GM12872 (cell line): ENCODE measurements around the gene ODC1.

Source experiments
- CTCF ChIP-seq: IDR thresholded peaks from 3 replicates; pipeline ENCODE4 v1.5.1; 2011; ENCODE audit warnings: low read depth, mild to moderate bottlenecking, low read length, moderate library complexity; ENCODE audit not compliant: insufficient read depth

Gene ODC1

GRCh38 chr2:10490806-10491291 is 42.7 kb upstream of the ODC1 start:
- TF ChIP-seq CTCF: no peak

DNA sequence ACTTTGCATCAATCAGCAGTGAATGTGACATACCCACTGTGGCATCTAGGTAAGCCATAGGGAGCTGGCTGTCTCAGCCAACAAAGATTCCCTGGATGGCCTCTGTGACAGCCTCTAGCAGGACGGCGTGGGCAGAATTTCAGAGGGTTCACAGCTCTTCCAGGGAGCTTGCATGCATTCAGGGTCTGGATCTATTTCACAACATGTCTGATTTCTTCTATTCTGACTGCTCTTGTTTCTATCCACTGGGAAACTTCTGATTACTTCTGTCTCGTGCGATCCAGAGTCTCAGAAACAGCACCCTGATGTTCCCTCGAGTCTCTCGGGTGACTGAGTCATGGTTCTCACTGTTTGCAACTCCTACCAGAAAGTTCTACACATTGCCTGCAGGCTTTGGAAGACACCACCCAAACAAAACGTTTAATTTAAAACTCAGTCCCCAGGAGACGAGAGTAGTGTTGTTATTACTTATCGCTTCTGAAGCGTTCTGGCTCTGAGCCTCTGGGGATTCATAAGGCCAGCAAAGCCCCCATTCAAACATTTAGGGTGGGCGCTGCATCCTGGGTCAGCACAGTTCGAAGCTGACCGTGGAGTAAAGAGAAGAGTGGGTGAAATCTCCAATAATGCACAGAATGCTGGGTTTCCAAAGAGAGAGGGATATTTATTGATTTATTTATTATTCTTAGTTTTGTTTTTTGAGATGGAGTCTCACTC is 41.9 kb upstream of the ODC1 start:
- TF ChIP-seq CTCF: no peak

DNA sequence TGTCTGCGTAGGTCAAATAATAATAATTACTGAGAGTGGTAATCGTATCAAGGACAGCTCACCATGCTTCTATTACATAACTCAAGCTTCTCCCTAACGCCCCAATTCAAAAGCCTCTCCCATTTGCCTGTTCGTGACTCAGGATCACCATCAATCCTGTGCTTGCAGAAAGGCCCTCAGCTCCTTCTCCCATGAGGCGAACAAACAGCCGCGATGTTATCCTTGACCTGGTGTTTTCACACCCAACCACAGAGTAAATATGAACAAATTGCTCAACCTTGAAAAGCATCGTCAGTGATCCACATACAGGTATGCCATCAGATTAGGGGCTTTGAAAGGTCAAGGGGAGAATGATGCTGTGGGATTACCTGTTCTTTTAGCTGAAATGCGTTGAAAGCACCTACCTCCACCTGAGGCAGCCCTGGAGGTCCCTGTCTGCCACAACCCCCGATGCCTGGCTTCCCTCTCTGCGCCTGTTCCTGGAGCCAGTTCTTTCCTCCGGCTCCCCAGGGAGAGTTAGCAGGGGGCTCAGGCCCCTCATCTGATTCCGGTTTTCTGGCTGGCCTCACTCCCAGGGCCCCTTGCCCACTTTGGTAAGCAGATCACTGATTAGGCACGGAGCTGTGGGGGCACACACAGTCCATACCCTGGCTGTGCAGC is 39.1 kb upstream of the ODC1 start:
- TF ChIP-seq CTCF: no peak

DNA sequence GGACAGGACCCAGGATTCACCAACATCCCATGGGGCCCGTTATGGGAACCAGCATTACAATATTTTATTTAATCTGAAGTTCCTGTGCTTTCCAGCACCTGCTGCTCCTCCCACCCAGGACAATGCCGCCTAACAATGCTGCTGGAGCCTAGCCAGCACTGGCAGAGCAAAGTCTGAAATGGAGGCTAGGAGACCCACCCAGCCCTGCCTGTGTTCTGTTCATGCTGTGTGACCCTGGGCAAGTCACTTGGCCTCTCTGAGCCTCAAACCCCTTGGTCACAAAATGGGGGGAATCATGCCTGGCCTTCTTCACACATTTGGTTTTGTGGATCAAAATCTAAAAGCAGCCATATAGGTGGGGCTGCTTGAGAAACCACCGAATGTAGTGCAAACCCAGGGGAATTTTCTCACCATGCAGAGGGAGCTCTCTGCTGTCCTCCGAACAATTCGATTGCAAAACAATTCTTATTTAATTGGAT is 38.5 kb upstream of the ODC1 start:
- TF ChIP-seq CTCF: no peak

DNA sequence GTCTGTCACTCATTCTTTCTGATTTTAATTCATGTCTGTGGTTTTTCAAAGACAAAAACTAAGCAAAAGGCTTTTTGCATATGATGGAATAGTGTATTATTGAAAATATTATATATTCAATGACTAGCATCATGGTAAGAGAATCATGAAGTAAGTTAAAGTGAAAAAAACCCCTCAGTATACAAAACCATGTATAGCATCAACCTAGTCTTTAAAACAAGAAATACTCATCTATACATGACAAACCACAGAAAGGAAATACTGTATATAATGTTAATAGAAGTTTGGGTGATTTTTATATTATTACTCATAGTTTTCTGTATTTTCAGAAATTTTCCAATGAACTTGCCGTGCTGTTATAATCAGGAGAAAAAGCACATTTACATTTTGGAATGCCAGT is 38.0 kb upstream of the ODC1 start:
- TF ChIP-seq CTCF: no peak

DNA sequence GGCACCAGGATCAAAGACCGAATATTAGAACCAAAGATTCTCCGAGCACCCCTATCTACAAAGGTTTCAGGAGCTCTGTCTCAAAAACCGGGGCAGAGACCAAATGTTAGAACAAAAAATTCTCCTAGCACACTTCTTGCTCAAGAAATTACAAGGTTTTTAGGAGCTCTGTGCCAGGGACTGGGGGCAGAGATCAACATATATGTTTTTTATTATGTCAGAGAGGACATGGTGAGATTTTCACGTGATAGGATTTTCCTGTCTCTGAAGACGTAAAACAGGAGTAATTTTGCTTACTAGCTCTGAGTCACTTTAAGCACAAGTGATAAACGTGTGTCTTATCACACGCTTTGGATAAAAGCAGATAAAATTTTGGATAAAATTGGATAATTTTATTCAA is 34.8 kb upstream of the ODC1 start:
- no peak for TF ChIP-seq CTCF

DNA sequence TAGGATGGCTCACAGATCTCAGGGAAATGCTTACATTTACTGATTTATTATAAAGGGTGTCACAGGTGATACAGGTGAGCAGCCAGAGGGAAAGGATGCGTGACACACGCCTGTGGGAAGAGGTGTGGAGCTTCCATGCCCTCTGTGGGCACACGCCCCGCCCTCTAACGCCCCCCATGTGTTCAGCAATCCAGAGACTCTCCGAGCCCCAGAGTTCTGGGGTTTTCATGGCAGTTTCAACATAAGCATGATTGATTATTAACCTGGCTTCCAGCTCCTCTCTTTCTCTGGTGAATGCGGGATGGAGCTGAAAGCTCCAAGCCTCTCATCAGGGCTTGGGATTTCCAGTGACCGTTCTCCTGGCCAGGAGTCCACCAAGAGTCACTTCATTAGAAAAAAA is 34.3 kb upstream of the ODC1 start:
- no peak for TF ChIP-seq CTCF
